ENCODE data around the gene TMEM247. TPM values are rescaled to one million over a fixed set of nuclear protein-coding genes. Genes with fewer than 3 reads are reported as not detected.

Gene TMEM247
- total and polyA plus RNA-seq, 4 donors = not detected

GRCh38 chr2:46482490-46482889 lies 3.1 kb downstream of the TMEM247 start:
- Histone ChIP-seq H3K27ac (ENCODE audit: low read depth in 1 of 2, low read length in 2 of 2) (no peak overlapping the region), H3K9ac (ENCODE audit: low read depth in 1 of 2, low read length in 2 of 2) (no peak overlapping the region), H3K4me3 (ENCODE audit: low read depth in 1 of 3, low read length in 3 of 3) (no peak overlapping the region), H3K9me3 (ENCODE audit: control insufficient read depth in 4 of 4, low read length in 3 of 4) (no peaks in the 10 kb centered on the region), H3K27me3 (ENCODE audit: control insufficient read depth in 4 of 4, insufficient read depth in 4 of 4, low read length in 3 of 4) (no peaks in the 10 kb centered on the region), H3K4me1 (ENCODE audit: control insufficient read depth in 4 of 4, insufficient read depth in 4 of 4, low read length in 3 of 4) (no peaks in the 10 kb centered on the region), H3K36me3 (ENCODE audit: control insufficient read depth in 4 of 4, insufficient read depth in 3 of 4, low read depth in 1 of 4, low read length in 3 of 4) (no peaks in the 10 kb centered on the region)
- WGBS = 62% methylated on average over 4 of the region's 4 CpGs
- no peak for DNase-seq (ENCODE audit: low spot score)
- no peak for TF ChIP-seq FOXA1 (IDR thresholded peaks at IDR 0.05)
- no peak for TF ChIP-seq EGR1 (IDR thresholded peaks at IDR 0.05; ENCODE audit: low read depth in 2 of 2)
- TF ChIP-seq NR2F2 (IDR thresholded peaks at IDR 0.05) = no peak
- TF ChIP-seq REST (IDR thresholded peaks at IDR 0.05) = no peak
- TF ChIP-seq JUND (IDR thresholded peaks at IDR 0.05) = no peak

- DNase-seq (ENCODE audit: low spot score) = no peak
- Histone ChIP-seq H3K36me3 (ENCODE audit: control insufficient read depth in 4 of 4, insufficient read depth in 3 of 4, low read depth in 1 of 4, low read length in 3 of 4) (no peaks in the 10 kb centered on the region), H3K4me3 (ENCODE audit: low read depth in 1 of 3, low read length in 3 of 3) (no peak overlapping the region), H3K9me3 (ENCODE audit: control insufficient read depth in 4 of 4, low read length in 3 of 4) (no peaks in the 10 kb centered on the region), H3K27ac (ENCODE audit: low read depth in 1 of 2, low read length in 2 of 2) (no peak overlapping the region), H3K27me3 (ENCODE audit: control insufficient read depth in 4 of 4, insufficient read depth in 4 of 4, low read length in 3 of 4) (no peaks in the 10 kb centered on the region), H3K4me1 (ENCODE audit: control insufficient read depth in 4 of 4, insufficient read depth in 4 of 4, low read length in 3 of 4) (peaks cover 0 to under 1% (median 0%) of the 10 kb centered on the region in 4 donors), H3K9ac (ENCODE audit: low read depth in 1 of 2, low read length in 2 of 2) (no peak overlapping the region)
- WGBS = 96% methylated on average over 5 of the region's 5 CpGs
- TF ChIP-seq JUND (IDR thresholded peaks at IDR 0.05) = no peak
- no peak for TF ChIP-seq RAD21 (IDR thresholded peaks at IDR 0.05)
- TF ChIP-seq ATF3 (IDR thresholded peaks at IDR 0.05) = no peak
- TF ChIP-seq SP1 (IDR thresholded peaks at IDR 0.05) = no peak
- no peak for TF ChIP-seq NR2F2 (IDR thresholded peaks at IDR 0.05)
- TF ChIP-seq HNF4A (conservative IDR thresholded peaks at IDR 0.05) = no peak
- TF ChIP-seq FOXA1 (IDR thresholded peaks at IDR 0.05) = no peak
- no peak for TF ChIP-seq REST (IDR thresholded peaks at IDR 0.05)
- TF ChIP-seq GABPA (IDR thresholded peaks at IDR 0.05 in 1 of 2, conservative IDR thresholded peaks at IDR 0.05 in 1 of 2) = no peak
- no peak for TF ChIP-seq TAF1 (conservative IDR thresholded peaks at IDR 0.05)
- TF ChIP-seq RXRA (IDR thresholded peaks at IDR 0.05) = no peak
- TF ChIP-seq ZBTB33 (IDR thresholded peaks at IDR 0.05) = no peak
- no peak for TF ChIP-seq HNF4G (IDR thresholded peaks at IDR 0.05)
Observed at GRCh38 chr2:46485002-46485401, 5.6 kb downstream of the TMEM247 start.
